Transverse colon (tissue), 3 donors: Measurements from ENCODE around the gene CACNA2D4.

Source experiments
- EP300 ChIP-seq: sonication (generic); formaldehyde crosslinking; IDR thresholded peaks from one replicate; pipeline ENCODE4 v1.6.1; 2017; ENCODE audit warnings: antibody characterized with exemption, low read depth
- POLR2A ChIP-seq: fragments of 450-650 bp; IDR thresholded peaks from one replicate; pipeline ENCODE4 v1.6.1; 2016; ENCODE audit warnings: antibody characterized with exemption, mild to moderate bottlenecking, moderate library complexity
- TF ChIP-seq, protein P1 (sequence below), 5 experiments: fragments of 200-600 bp in 3 of 5; fragments of 450-650 bp in 2 of 5; sonication (generic) in 3 of 5; IDR thresholded peaks; 1 replicate in 2 of 5; 2 replicates in 3 of 5; pipeline ENCODE4 v1.5.1; 2016 to 2017; ENCODE audit warnings: antibody characterized with exemption in 5 of 5, inconsistent platforms in 3 of 5, mild to moderate bottlenecking in 2 of 5, moderate library complexity in 1 of 5

DNA sequence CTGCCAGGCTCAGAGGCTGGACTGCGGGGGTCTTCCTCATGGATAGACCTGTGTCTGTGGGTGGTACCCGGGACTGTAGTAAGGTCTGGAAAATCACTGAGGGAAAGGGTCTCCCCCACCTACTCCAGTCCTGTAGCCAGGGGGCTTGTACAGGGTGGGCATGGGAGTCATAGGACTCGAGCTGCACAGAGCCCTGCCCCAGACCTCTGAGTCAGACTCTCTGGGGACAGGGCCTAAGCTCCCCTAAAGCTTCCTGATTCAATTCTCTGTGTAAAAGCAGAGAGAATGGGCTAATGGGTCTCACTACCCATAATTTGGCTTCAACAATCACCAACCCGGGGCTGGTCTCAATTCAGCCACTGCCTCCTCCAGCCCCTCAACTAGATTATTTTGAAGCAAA lies 71.0 kb downstream of the CACNA2D4 start:
- TF ChIP-seq EP300 = no peak
- TF ChIP-seq, protein P1, sequence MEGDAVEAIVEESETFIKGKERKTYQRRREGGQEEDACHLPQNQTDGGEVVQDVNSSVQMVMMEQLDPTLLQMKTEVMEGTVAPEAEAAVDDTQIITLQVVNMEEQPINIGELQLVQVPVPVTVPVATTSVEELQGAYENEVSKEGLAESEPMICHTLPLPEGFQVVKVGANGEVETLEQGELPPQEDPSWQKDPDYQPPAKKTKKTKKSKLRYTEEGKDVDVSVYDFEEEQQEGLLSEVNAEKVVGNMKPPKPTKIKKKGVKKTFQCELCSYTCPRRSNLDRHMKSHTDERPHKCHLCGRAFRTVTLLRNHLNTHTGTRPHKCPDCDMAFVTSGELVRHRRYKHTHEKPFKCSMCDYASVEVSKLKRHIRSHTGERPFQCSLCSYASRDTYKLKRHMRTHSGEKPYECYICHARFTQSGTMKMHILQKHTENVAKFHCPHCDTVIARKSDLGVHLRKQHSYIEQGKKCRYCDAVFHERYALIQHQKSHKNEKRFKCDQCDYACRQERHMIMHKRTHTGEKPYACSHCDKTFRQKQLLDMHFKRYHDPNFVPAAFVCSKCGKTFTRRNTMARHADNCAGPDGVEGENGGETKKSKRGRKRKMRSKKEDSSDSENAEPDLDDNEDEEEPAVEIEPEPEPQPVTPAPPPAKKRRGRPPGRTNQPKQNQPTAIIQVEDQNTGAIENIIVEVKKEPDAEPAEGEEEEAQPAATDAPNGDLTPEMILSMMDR (IDR thresholded peaks at IDR 0.05) = no peak
- TF ChIP-seq POLR2A = no peak
